Stimulated activated naive CD4-positive, alpha-beta T cell (primary cell): ENCODE measurements around the gene MCRIP1.

Source experiments
- DNase-seq, 6 experiments: peaks; one replicate each; lab custom pipeline; 2025; lab: John Stamatoyannopoulos, UW

Gene MCRIP1

GRCh38 chr17:81803728-81804558, 29.1 kb downstream of the MCRIP1 start, which contains the start of gene GCGR:
Gene GCGR, plus strand, starts transcription at chr17:81804150. Its CDS starts 4,869 bp downstream, at chr17:81809019.
- DNase-seq = no peak

GRCh38 chr17:81802856-81803643, 30.0 kb downstream of the MCRIP1 start:
- no peak for DNase-seq

- DNase-seq = no peak
Measured at GRCh38 chr17:81802048-81802758, 30.9 kb downstream of the MCRIP1 start.

- DNase-seq = no peak
Measured at GRCh38 chr17:81801327-81801726, 31.8 kb downstream of the MCRIP1 start.

GRCh38 chr17:81794509-81794908, 38.6 kb downstream of the MCRIP1 start:
- DNase-seq = no peak

- no peak for DNase-seq
Measured at GRCh38 chr17:81794074-81794476, 39.0 kb downstream of the MCRIP1 start.

- no peak for DNase-seq
Measured at GRCh38 chr17:81792675-81793615, 40.1 kb downstream of the MCRIP1 start.
